A204.1 (cell line): Measurements from ENCODE around the gene IMP3.

Experiments
- FAIRE-seq: peaks from 2 replicates; lab custom pipeline; 2012; peaks lifted over from hg19 to GRCh38; lab: Jason Lieb, UNC

The IMP3 gene

DNA sequence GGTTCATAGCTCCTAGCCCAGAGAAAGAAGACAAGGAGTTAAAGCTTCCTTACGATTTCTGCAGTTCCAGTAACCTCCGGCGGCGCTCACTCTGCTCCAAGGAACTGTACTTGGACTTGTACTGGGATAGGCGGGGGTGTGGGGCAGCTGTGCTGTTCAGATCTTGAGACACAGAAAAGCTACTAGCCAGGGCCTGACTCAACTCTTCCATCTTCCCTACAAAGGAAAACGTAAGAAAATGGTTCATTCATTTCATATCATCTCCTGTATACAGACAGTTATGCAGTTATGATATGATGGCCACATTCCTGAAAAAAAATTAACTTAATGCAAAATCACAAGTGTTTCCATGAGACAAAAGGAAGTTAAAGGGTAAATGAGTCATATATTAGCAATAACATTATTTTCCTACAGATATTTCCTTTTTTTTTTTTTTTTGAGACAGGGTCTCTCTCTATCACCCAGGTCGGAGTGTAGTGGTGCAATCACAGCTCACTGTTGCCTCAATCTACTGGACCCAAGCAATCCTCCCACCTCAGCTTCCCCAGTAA, 19.1 kb downstream of the IMP3 start:
- no peak for FAIRE-seq

DNA sequence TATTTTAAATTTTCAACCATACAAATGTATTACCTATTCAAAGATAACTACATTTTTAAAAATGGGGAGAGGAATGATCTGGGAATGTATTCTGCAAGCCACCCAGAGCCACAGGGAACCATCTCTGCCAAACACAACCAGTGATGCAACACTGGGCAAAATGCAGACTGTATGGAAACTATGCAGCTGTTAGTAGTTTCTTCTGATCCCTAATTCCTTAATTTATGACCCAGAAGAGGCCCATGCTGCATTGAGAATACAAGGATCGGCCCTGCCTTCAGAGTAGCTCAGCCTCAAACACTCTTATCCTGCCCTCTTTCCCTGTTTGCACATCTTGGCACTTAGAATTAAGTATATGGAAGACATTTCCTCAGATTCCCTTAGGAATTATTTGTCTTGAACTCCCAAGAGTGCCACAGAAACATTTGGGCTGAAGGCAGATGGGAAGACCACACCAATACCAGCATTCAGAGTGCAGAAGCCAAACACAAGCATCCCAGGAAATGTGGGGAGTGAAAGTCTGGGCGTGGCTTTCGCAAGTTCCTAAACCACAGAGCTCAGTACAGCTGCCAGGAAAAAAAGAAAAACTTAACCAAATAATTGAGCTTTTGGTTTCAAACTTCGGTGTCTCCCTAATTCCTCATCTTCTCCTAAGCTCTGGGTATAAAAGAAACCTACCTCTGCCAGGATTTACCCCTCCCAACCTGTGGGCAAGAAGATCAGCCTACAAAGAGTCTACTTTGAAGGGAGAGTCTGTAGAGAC, 19.8 kb downstream of the IMP3 start:
- FAIRE-seq, result no peak

DNA sequence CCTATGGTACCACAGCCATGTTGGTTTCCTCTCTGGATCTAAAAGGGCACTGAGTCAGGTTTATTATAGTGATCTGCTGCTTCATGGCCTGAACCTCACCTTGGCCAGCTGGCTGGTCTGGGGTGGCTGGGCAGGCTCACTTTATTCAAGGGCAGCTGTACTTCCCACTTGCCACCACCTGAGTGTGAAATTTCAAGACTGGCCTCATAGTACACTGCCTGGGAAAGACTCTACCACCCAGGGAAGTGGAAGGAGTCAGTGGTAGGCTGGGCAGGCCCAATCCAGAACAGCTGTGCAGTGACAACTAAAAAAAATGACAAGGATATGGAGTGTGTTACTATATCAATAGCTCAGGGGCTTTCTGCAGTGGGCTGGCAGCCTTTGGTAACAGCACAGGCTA, 23.3 kb downstream of the IMP3 start:
- FAIRE-seq, result no peak

DNA sequence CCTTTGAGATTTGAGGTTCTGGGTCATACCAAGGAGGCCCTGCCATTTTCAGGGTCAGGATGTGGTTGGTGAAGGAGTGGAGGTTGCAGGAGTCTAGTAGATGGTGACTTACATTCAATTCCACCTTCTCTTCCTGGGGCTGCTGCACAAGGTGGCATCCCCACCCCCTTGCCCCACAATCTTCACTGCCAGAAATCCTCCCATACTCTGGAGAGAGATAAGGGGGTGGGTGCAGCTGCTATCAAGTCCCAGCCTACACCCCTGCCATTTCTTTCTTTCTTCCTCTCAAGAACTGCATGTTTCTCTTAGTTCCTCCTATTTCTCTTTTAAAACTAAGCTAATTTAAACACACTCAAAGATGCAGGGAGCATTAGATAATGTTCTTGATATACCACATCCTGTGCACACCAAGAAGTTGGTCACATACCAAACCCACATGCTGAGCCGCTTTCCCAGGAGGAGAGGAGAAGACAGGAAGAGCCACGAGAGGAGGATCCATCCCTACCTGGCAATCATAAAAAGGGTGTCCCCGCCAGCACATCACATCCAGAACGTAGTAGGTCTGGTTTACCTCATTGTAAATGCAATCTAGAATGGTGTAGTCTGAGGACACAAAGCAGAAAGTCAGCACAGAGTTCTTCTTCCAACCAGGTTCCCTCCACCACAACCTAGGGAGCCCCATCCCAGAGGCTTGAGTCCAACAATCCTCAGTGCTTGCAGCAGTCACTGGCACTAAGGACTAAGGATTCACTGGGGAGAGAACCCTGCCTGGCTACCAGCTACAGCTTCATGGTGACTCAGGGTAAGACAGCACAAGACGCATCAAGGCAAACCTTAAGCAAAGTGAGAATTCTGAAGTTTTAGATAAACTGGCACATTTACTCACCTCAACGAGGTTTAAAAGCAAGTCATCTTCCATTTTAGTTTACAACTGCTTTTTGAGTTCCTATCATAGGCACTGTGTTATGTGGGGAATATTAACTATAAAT, 33.0 kb downstream of the IMP3 start:
- no peak for FAIRE-seq

DNA sequence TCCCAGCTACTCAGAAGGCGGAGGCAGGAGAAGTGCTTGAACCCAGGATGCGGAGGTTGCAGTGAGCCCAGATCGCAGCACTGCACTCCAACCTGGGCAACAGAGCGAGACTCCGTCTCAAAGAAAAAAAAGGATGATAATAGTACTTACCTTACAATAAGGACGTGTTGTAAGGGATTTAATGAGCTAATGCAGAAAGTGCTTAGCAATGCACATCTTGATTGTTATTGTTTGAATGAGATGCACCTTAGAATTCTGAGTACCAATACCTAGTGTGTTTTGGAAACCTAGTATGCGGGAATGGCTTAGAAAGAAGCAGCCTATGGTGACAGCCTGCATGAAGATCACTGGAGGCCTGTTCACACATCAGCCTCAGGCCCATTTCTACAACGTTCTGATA, 34.0 kb downstream of the IMP3 start:
- no peak for FAIRE-seq

DNA sequence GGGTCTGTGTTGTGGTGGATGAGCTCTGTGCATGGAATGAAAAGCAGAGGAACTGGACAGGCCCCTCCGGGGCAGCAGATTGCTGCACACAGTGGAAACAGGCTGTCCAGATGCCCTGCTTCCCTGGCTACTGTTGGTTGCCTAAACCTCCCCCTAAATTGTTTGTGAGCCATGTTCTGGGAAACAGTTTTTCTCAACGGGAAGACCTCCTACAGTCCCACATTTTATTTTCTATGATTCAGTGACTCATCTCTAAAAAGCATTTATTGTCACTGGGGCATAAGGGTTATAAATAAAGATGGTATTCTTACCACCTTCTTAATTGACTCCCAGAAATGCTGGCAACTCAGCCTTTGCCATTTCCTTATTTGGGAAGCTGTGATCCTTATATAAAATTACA, 40.6 kb downstream of the IMP3 start:
- no peak for FAIRE-seq

DNA sequence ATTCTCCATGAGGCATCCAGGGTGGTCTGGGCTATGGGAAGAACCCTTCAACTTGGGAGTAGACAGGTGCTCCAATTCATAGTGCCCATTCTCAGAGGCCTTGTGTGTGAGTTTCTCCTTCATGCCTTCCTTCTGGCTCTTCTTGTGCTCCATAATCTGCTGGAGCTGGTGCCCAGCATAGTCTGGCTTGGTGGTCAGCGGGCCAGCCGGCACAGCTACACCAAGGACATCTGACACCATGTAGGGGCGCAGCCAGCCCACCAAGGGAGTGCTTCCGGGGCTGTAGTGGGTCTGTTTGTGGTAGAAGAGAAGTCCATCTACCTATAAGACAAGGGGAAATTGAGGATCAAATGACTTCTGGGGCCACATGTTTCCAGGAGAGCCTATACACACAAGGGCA, 41.7 kb downstream of the IMP3 start:
- no peak for FAIRE-seq

DNA sequence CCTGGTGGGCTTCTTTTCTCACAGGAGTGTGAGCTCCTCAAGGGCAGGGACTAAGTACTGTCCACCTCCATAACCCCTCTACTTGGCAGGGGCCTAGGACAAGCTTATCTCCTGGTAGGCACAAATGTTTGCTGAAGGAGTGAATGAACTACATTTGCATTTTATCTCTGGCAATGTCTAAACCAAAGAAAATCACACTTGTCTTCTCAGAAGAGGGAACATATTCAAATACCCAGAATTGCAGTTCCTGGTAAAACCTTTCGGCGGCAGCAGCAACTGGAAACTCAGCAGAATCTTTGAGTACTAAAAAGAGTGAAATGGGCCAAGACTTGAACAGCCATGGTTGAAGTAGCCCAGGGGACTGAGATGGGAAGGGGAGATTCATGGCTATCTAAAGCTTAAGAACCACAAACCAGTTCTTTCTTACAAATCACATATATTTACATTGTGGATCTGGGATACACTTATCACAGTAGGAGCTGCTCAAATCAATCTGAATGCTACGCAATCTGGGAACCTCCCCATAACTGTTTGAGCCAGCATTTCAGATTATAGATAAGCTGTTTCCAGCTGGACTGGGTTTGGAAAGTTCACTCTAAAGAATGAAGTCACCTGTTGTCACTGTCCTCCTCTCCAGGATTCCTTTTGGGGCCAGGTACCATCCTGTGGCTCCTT, 42.2 kb downstream of the IMP3 start:
- FAIRE-seq, result no peak

DNA sequence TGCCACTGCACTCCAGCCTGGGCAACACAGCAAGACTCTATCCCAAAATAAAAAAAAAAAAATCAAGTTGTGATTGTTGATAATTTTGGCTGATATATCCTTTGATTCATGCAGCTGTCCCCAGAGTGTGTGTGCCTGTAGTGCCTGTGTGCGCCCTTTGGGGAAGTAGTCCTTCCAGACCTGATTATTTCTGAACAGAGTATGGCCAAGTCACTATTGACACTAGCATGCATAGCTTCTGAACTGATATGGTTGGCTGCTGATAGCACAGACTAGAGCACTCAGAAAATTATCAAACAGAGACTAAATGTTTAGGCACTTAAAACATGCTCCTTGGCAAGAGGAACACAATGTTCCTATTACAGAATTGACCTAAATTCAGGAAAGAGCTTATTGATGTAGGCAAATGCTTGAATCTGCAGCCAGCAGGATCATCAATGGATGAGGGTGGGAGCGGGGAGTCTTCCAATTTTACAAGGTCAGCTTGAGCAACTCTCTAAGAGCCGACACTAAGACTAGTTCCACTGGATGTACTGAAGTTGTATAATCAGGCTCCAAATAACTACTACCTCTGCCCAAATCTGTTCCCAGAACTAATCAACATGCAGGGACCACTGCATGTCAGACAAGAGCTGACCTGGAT, 43.2 kb downstream of the IMP3 start:
- no peak for FAIRE-seq

DNA sequence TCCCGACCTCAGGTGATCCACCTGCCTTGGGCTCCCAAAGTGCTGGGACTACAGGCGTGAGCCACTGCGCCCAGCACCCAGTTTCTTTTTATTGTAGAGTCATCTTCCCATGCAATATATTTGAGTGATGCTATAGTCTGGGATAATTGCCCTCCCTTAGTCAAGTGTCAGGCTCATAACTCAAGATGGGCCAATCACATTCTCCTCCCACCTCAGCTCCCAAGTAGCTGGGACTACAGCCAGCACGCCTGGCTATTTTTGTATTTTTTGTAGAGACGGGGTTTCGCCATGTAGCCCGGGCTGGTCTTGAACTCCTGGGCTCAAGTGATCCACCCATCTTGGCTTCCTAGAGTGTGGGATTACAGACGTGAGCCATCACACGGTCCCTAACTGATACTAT, 45.7 kb downstream of the IMP3 start:
- no peak for FAIRE-seq

DNA sequence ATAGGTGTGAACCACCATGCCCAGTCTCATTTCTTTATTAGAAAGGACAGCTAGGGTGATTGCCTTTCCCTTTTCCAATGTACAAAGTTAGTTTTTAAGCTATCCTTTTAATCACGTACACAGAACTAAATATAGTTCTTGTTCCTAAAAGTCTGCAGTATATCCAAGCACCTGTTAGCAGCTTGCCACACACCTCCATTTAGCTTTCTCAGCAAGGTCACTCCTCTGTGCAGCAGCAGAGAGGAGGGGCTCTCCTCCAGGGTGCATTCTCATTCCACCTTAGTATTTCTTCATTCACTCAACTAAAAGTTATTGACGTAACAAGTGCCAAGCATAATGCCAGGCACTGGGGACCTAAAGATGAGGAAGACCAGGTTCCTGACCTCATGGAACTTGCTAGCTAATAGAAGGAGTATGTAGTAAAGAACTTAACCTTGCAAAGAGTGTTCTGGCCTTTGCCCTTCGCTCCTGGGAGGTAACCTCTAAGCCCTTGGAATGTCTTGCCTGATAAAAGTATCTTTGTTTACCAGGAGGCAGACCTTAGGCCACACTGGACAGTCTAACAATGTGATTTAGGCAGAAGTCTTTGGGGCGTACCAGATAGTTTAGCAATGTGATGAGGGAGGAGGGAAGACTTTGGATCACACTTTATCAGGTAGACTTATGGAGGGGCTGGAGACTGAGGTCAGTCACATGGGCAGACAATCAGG, 48.2 kb downstream of the IMP3 start:
- FAIRE-seq, result no peak

DNA sequence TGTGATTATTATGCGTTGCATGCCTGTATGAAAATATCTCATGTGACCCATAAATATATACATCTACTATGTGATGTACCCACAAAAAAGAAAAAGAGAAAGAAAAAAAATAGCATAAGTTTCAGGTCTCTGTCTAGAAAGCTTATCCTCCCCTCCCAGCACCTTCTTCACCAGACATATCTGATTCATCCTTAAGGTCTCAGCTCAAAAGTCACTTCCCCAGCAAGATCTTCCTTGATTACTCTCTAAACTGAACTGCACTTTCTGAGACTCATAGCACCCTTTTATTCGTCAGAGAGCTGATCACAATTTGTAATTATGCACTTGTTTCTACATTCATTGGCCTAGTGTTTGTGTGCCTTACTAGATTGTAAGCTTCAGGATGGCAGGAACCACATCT, 49.8 kb downstream of the IMP3 start:
- no peak for FAIRE-seq
